Endothelial cell of umbilical vein (primary cell): ENCODE measurements around the gene TDRD9. TPM values are rescaled to one million over a fixed set of nuclear protein-coding genes. Genes with fewer than 3 reads are reported as not detected.

ENCODE experiments used
- BruUV-seq: library from RNA; stranded (reverse); fragments of 400-500 nt; replicated peaks from 2 replicates; lab custom pipeline; 2021; lab: Mats Ljungman, UMichigan
- CTCF ChIA-PET: fragments of 300-600, 350-600 bp; sonication (Branson Sonifier 250); formaldehyde crosslinking; loops from one replicate; lab custom pipeline; 2021; ENCODE audit warnings: antibody characterized with exemption, inconsistent platforms; lab: Charles Lee
- POLR2A ChIA-PET: fragments of 300-600, 350-600 bp; sonication (Branson Sonifier 250); formaldehyde crosslinking; loops from one replicate; lab custom pipeline; 2021; ENCODE audit warnings: antibody characterized with exemption, inconsistent platforms; lab: Charles Lee
- DNase-seq: peaks from one replicate; pipeline ENCODE4 v3.0.0-alpha.2; 2011; ENCODE audit warnings: low read depth, low spot score
- FAIRE-seq: peaks from 2 replicates; lab custom pipeline; 2011; peaks lifted over from hg19 to GRCh38; lab: Jason Lieb, UNC
- H2AFZ ChIP-seq: 2 replicates; pipeline ENCODE4 v1.6.0; 2012; ENCODE audit warnings: low read depth, low read length, control low read depth, inconsistent platforms
- H3K27ac ChIP-seq: 2 replicates; pipeline ENCODE4 v1.5.1; 2011; ENCODE audit warnings: low read depth, mild to moderate bottlenecking, control low read depth, low read length, moderate library complexity; ENCODE audit not compliant: insufficient read depth
- H3K27me3 ChIP-seq, 2 experiments: 2 replicates each; pipeline versions ENCODE4 v1.6.0 to v1.6.1; 2011; ENCODE audit warnings: low read length in 2 of 2, mixed read lengths in 1 of 2; ENCODE audit not compliant: control insufficient read depth in 2 of 2, insufficient read depth in 2 of 2
- H3K36me3 ChIP-seq, 2 experiments: 2 replicates in 1 of 2; 3 replicates in 1 of 2; pipeline ENCODE4 v1.5.1; 2011; ENCODE audit warnings: low read length in 2 of 2, mild to moderate bottlenecking in 1 of 2, moderate library complexity in 1 of 2; ENCODE audit not compliant: control insufficient read depth in 2 of 2, insufficient read depth in 2 of 2; ENCODE audit errors: extremely low read depth in 1 of 2
- H3K4me1 ChIP-seq: 3 replicates; pipeline ENCODE4 v1.5.1; 2011; ENCODE audit warnings: mild to moderate bottlenecking, low read length; ENCODE audit not compliant: control insufficient read depth, insufficient read depth; ENCODE audit errors: extremely low read depth
- H3K4me2 ChIP-seq: 2 replicates; pipeline ENCODE4 v1.6.1; 2011; ENCODE audit warnings: low read length, control low read depth, mixed read lengths; ENCODE audit not compliant: insufficient read depth
- H3K4me3 ChIP-seq, 3 experiments: fragments of 200-600 bp in 1 of 3; sonication (generic), shearing (Covaris generic) in 1 of 3; replicated peaks in 1 of 3; 2 replicates each; pipeline ENCODE4 v1.5.1; 2011 to 2016; ENCODE audit warnings: control low read depth in 3 of 3, low read length in 3 of 3, mild to moderate bottlenecking in 2 of 3, inconsistent platforms in 1 of 3, low read depth in 1 of 3, moderate library complexity in 1 of 3; ENCODE audit not compliant: insufficient read depth in 1 of 3
- H3K79me2 ChIP-seq: 2 replicates; pipeline ENCODE4 v1.6.0; 2012; ENCODE audit warnings: low read length, inconsistent platforms; ENCODE audit not compliant: control insufficient read depth, insufficient read depth
- H3K9ac ChIP-seq: replicated peaks from 2 replicates; pipeline ENCODE3; 2011; ENCODE audit warnings: low read length, control low read depth; ENCODE audit not compliant: insufficient read depth; ENCODE audit errors: extremely low read depth
- H3K9me1 ChIP-seq: replicated peaks from 3 replicates; pipeline ENCODE4 v1.6.0; 2011; ENCODE audit warnings: mild to moderate bottlenecking, low read length; ENCODE audit not compliant: control insufficient read depth, insufficient read depth; ENCODE audit errors: extremely low read depth
- H3K9me3 ChIP-seq: replicated peaks from 2 replicates; pipeline ENCODE4 v1.5.1; 2012; ENCODE audit warnings: low read length, inconsistent platforms; ENCODE audit not compliant: control insufficient read depth, insufficient read depth
- H4K20me1 ChIP-seq: replicated peaks from 2 replicates; pipeline ENCODE3; 2011; ENCODE audit warnings: mild to moderate bottlenecking, low read length; ENCODE audit not compliant: control insufficient read depth, insufficient read depth; ENCODE audit errors: extremely low read depth
- CTCF ChIP-seq, 2 donors: IDR thresholded peaks; 1 replicate in 1 of 2; 2 replicates in 1 of 2; pipeline ENCODE4 v1.5.1; 2011; ENCODE audit warnings: low read length in 2 of 2, mild to moderate bottlenecking in 2 of 2, moderate library complexity in 2 of 2, control low read depth in 1 of 2, inconsistent platforms in 1 of 2, low read depth in 1 of 2; ENCODE audit not compliant: insufficient read depth in 1 of 2; ENCODE audit errors: extremely low read depth in 1 of 2
- EZH2 ChIP-seq: IDR thresholded peaks from 2 replicates; pipeline ENCODE4 v1.6.1; 2012; ENCODE audit warnings: borderline replicate concordance, low read depth, mild to moderate bottlenecking, moderate library complexity, low read length, inconsistent platforms; ENCODE audit not compliant: severe bottlenecking
- FOS ChIP-seq: IDR thresholded peaks from 2 replicates; pipeline ENCODE4 v1.6.1; 2011; ENCODE audit warnings: mild to moderate bottlenecking, low read length, moderate library complexity, borderline replicate concordance; ENCODE audit not compliant: insufficient read depth
- GATA2 ChIP-seq: IDR thresholded peaks from 2 replicates; pipeline ENCODE4 v1.7.0; 2011; ENCODE audit warnings: low read depth, mild to moderate bottlenecking, moderate library complexity, mixed read lengths, low read length; ENCODE audit not compliant: insufficient read length, insufficient read depth
- JUN ChIP-seq: IDR thresholded peaks from 2 replicates; pipeline ENCODE4 v1.6.1; 2011; ENCODE audit warnings: borderline replicate concordance, low read depth; ENCODE audit not compliant: insufficient read length, insufficient read depth
- MAX ChIP-seq: IDR thresholded peaks from 2 replicates; pipeline ENCODE4 v1.6.1; 2011; ENCODE audit not compliant: insufficient read depth, insufficient read length
- MYC ChIP-seq: IDR thresholded peaks from one replicate; pipeline ENCODE4 v1.6.1; 2011; ENCODE audit warnings: mild to moderate bottlenecking, low read depth, low read length
- POLR2A ChIP-seq: IDR thresholded peaks from 2 replicates; pipeline ENCODE4 v1.6.1; 2012; ENCODE audit warnings: low read depth, mild to moderate bottlenecking, control low read depth, low read length
- POLR2AphosphoS5 ChIP-seq: IDR thresholded peaks from 2 replicates; pipeline ENCODE4 v1.6.1; 2012; ENCODE audit warnings: low read depth, mild to moderate bottlenecking, control low read depth, low read length, moderate library complexity; ENCODE audit not compliant: insufficient read depth
- dilution Hi-C: fragments of 300-500 bp; cut with MboI; formaldehyde crosslinking; loops from one replicate; pipeline ENCODE4 v1.15.0; 2019; ENCODE audit warnings: low sequenced_read_pairs; ENCODE audit not compliant: extremely low pct_ligation_motif_present
- intact Hi-C: fragments of 100-400 bp; cut with micrococcal nuclease; formaldehyde crosslinking; loops from one replicate; pipeline ENCODE4 v1.10.0; 2022
- polyA plus RNA-seq, 4 experiments: library from polyadenylated mRNA; depleted of rRNA in 3 of 4; stranded (reverse) in 3 of 4; unstranded in 1 of 4; fragments of >200 nt; gene quantifications; 2 replicates each; pipeline versions ENCODE4 v1.2.1 to v1.2.3, GENCODE V29; 2011 to 2012; ENCODE audit warnings: missing spikeins in 1 of 4
- total RNA-seq: library from RNA; stranded (reverse); gene quantifications from 2 replicates; pipeline ENCODE4 v1.2.3, GENCODE V29; 2021

TDRD9 gene
- total and polyA plus RNA-seq, 2 donors (not counting 3 experiments of a cell fraction or from before 2014, with no cell fraction given) = 0.52 to 1.4 TPM

GRCh38 chr14:104095426-104096310 lies 167.4 kb downstream of the TDRD9 start:
- Histone ChIP-seq H3K27ac (no peak overlapping the region), H4K20me1 (no peaks in the 10 kb centered on the region), H3K27me3 (no peaks in the 10 kb centered on the region), H3K4me2 (no peak overlapping the region), H3K4me1 (no peaks in the 10 kb centered on the region), H3K9ac (no peak overlapping the region), H2AFZ (no peak overlapping the region), H3K9me1 (no peaks in the 10 kb centered on the region), H3K9me3 (no peaks in the 10 kb centered on the region), H3K4me3 (no peak overlapping the region), H3K36me3 (no peaks in the 10 kb centered on the region), H3K79me2 (no peaks in the 10 kb centered on the region)
- dilution Hi-C loops (no loop called here), intact Hi-C loops (no loop called here)
- DNase-seq = no peak
- BruUV-seq = no TSS peak
- no peak for FAIRE-seq
- ChIA-PET CTCF (interaction anchor here (0.6 to 4.5 kb wide), 11 partner anchors 10 to 545 kb away, joined by 3 to 64 read pairs (median 5); partner anchors contain the start of gene C14orf180), POLR2A (no interaction called here)
- TF ChIP-seq MYC = no peak

- FAIRE-seq = no peak
- no peaks in the 10 kb centered on the region for H3K4me1 ChIP-seq
- no peaks in the 10 kb centered on the region for H3K79me2 ChIP-seq
- H4K20me1 ChIP-seq = no peaks in the 10 kb centered on the region
- no peak overlapping the region for H3K4me2 ChIP-seq
- no peaks in the 10 kb centered on the region for H3K36me3 ChIP-seq
- no peak overlapping the region for H3K9ac ChIP-seq
- DNase-seq = no peak
- intact Hi-C loops = no loop called here
- H3K9me3 ChIP-seq = no peaks in the 10 kb centered on the region
- no peaks in the 10 kb centered on the region for H3K9me1 ChIP-seq
- TF ChIP-seq MYC (no peak), FOS (no peak), JUN (no peak), POLR2A (no peak), GATA2 (no peak), CTCF (IDR thresholded peaks at IDR 0.05; ENCODE audit: extremely low read depth in 1 of 2, insufficient read depth in 1 of 2, low read depth in 1 of 2, low read length in 2 of 2) (no peak), EZH2 (no peak), MAX (no peak), POLR2AphosphoS5 (no peak)
- H3K4me3 ChIP-seq = no peak overlapping the region
- ChIA-PET POLR2A (no interaction called here), CTCF (interaction anchor here (1.3 to 4.5 kb wide), 5 partner anchors 9 to 544 kb away, joined by 4 to 64 read pairs (median 7); no protein-coding TSS in a partner anchor)
- BruUV-seq = no TSS peak
- no peak overlapping the region for H3K27ac ChIP-seq
- no peaks in the 10 kb centered on the region for H3K27me3 ChIP-seq
- H2AFZ ChIP-seq = no peak overlapping the region
- dilution Hi-C loops = no loop called here
Measured at GRCh38 chr14:104096318-104096717, 168.1 kb downstream of the TDRD9 start.
